Breast epithelium (tissue), 4 donors: Measurements from ENCODE around the gene CACNB2. TPM values are rescaled to one million over a fixed set of nuclear protein-coding genes. Genes with fewer than 3 reads are reported as not detected.

ENCODE experiments used
- DNase-seq, 2 donors: peaks; one replicate each; pipeline ENCODE4 v3.0.0-alpha.2; 2019; ENCODE audit warnings: low spot score in 2 of 2
- H3K27ac ChIP-seq, 2 donors: fragments of 200-600 bp; sonication (generic) in 1 of 2; one replicate each; pipeline ENCODE4 v1.5.1; 2016 to 2019; ENCODE audit warnings: mild to moderate bottlenecking in 1 of 2
- H3K27me3 ChIP-seq, 2 donors: fragments of 200-600 bp; sonication (generic) in 1 of 2; one replicate each; pipeline versions ENCODE4 v1.5.1 to v1.6.0; 2017 to 2019; ENCODE audit warnings: control low read depth in 1 of 2, mild to moderate bottlenecking in 1 of 2
- H3K36me3 ChIP-seq: fragments of 200-600 bp; one replicate; pipeline ENCODE4 v1.5.1; 2019
- H3K4me1 ChIP-seq, 2 donors: fragments of 200-600 bp; sonication (generic); one replicate each; pipeline ENCODE4 v1.5.1; 2016 to 2019; ENCODE audit warnings: control low read depth in 1 of 2
- H3K4me3 ChIP-seq, 3 donors: fragments of 200-600 bp; sonication (generic); 1 replicate in 2 of 3; 2 replicates in 1 of 3; pipeline ENCODE4 v1.5.1; 2016 to 2019; ENCODE audit warnings: mild to moderate bottlenecking in 3 of 3, moderate library complexity in 2 of 3
- H3K9me3 ChIP-seq, 2 donors: fragments of 200-600 bp; sonication (generic) in 1 of 2; one replicate each; pipeline ENCODE4 v1.5.1; 2016 to 2019; ENCODE audit warnings: control low read depth in 1 of 2
- CTCF ChIP-seq, 3 donors: fragments of 450-650 bp; IDR thresholded peaks; one replicate each; pipeline ENCODE4 v1.5.1; 2016 to 2017; ENCODE audit warnings: antibody characterized with exemption in 3 of 3, mild to moderate bottlenecking in 3 of 3, moderate library complexity in 3 of 3
- POLR2A ChIP-seq: fragments of 450-650 bp; IDR thresholded peaks from one replicate; pipeline ENCODE4 v1.6.1; 2016; ENCODE audit warnings: antibody characterized with exemption, mild to moderate bottlenecking, moderate library complexity
- POLR2AphosphoS5 ChIP-seq, 3 donors: sonication (generic); formaldehyde crosslinking; IDR thresholded peaks; one replicate each; pipeline ENCODE4 v1.6.1; 2017; ENCODE audit warnings: antibody characterized with exemption in 3 of 3
- intact Hi-C: fragments of 100-400 bp; cut with DNase I; formaldehyde crosslinking; loops from one replicate; pipeline ENCODE4 v1.15.1; 2023; ENCODE audit warnings: low total_unique reads
- total RNA-seq, 3 donors: library from RNA; depleted of rRNA; stranded (reverse); fragments of >200 nt; gene quantifications; one replicate each; pipeline ENCODE4 v1.1.0, GENCODE V29; 2016

CACNB2 gene
- total RNA-seq, 3 donors from 2014 or later: 0.48 to 8.9 (median 7.5) TPM

DNA sequence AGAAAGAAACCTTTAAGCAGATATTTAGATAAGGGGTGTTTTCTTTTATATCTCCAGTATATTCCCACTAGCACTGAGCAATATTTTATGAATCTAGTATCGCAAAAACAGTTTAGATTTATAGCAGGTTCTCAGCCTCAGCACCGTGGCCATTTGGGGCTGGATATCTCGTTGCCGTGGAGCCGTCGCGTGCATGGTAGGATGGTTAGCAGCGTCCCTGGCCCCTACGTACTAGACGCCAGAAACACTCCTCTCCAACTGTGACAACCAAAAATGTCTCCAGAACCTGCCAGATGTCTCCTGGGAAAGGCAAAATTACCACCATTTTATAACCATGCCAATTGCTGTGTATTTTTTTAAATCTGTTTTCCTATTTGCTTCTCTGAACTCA, 172.9 kb downstream of the CACNB2 start:
- no peaks in the 10 kb centered on the region for H3K36me3 ChIP-seq
- H3K27me3 ChIP-seq: no peaks in the 10 kb centered on the region
- no peaks in the 10 kb centered on the region for H3K9me3 ChIP-seq
- intact Hi-C loops: no loop called here
- TF ChIP-seq POLR2AphosphoS5 (IDR thresholded peaks at IDR 0.05) (no peak), CTCF (IDR thresholded peaks at IDR 0.05) (no peak), POLR2A (no peak)
- H3K27ac ChIP-seq: no peak overlapping the region
- H3K4me3 ChIP-seq: no peak overlapping the region
- no peaks in the 10 kb centered on the region for H3K4me1 ChIP-seq
- no peak for DNase-seq

DNA sequence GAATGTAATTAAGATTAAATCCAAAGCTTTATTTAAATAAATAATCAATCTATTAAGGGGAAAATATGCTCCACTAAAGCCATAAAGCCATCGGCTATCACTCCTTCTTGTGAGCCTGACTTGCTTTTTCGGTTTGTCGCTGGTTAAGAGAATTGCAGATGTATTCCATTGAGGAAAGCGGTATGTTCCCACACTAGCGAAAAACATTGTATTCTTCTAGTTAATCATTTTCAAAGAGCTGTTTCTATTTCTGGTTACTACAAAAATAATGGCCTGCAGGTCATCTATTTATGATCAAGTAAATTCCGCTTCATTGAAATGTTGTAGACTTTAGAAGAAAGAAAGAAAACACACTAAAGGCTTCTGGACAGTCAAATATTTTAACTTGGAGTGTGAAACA, 173.4 kb downstream of the CACNB2 start:
- no peak for DNase-seq
- no peaks in the 10 kb centered on the region for H3K4me1 ChIP-seq
- intact Hi-C loops: no loop called here
- no peak overlapping the region for H3K27ac ChIP-seq
- H3K9me3 ChIP-seq: no peaks in the 10 kb centered on the region
- H3K4me3 ChIP-seq: no peak overlapping the region
- TF ChIP-seq POLR2A: no peak
- TF ChIP-seq CTCF (IDR thresholded peaks at IDR 0.05): no peak
- TF ChIP-seq POLR2AphosphoS5 (IDR thresholded peaks at IDR 0.05): no peak
- H3K36me3 ChIP-seq: no peaks in the 10 kb centered on the region
- H3K27me3 ChIP-seq: no peaks in the 10 kb centered on the region

GRCh38 chr10:18319628-18320027, 179.4 kb downstream of the CACNB2 start:
- Histone ChIP-seq H3K27ac (no peak overlapping the region), H3K4me1 (no peaks in the 10 kb centered on the region), H3K4me3 (no peak overlapping the region), H3K9me3 (no peaks in the 10 kb centered on the region), H3K36me3 (no peaks in the 10 kb centered on the region), H3K27me3 (no peaks in the 10 kb centered on the region)
- no peak for DNase-seq
- no peak for TF ChIP-seq POLR2AphosphoS5 (IDR thresholded peaks at IDR 0.05)
- TF ChIP-seq CTCF (IDR thresholded peaks at IDR 0.05): no peak
- TF ChIP-seq POLR2A: no peak
- intact Hi-C loops: no loop called here

GRCh38 chr10:18321371-18321770, 181.1 kb downstream of the CACNB2 start:
- intact Hi-C loops: no loop called here
- TF ChIP-seq POLR2A (no peak), CTCF (IDR thresholded peaks at IDR 0.05) (no peak), POLR2AphosphoS5 (IDR thresholded peaks at IDR 0.05) (no peak)
- Histone ChIP-seq H3K27me3 (no peaks in the 10 kb centered on the region), H3K9me3 (no peaks in the 10 kb centered on the region), H3K36me3 (no peaks in the 10 kb centered on the region), H3K27ac (no peak overlapping the region), H3K4me3 (no peak overlapping the region), H3K4me1 (no peaks in the 10 kb centered on the region)
- DNase-seq: no peak

GRCh38 chr10:18323916-18324315, 183.7 kb downstream of the CACNB2 start:
- Histone ChIP-seq H3K27me3 (no peaks in the 10 kb centered on the region), H3K36me3 (no peaks in the 10 kb centered on the region), H3K4me3 (no peak overlapping the region), H3K27ac (no peak overlapping the region), H3K4me1 (no peaks in the 10 kb centered on the region), H3K9me3 (no peaks in the 10 kb centered on the region)
- TF ChIP-seq CTCF (IDR thresholded peaks at IDR 0.05) (no peak), POLR2AphosphoS5 (IDR thresholded peaks at IDR 0.05) (no peak), POLR2A (no peak)
- intact Hi-C loops: no loop called here
- no peak for DNase-seq
